ENCODE data around the gene ODC1.

DNA sequence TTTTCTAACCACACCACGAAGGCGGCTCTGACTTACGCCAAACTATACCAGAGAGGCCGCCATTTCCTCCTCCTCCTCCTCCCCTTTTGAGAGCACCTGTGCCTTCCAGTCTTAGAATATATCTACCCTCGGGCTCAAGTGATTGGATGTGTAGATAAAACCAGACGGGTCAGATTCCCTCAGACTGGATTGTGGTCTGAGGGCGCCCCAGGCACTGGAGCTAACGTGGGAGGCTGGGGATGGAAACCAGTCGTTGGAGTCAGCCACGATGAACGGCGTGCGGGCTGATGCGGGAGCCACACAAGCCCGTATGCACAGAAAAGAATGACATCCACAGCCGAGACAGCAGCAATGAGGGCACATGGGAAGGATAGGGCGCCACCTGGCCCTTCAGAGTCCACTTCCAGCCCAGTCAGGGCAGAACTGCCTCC lies 12.3 kb upstream of the ODC1 start:
- TF ChIP-seq RAD21 (IDR thresholded peaks at IDR 0.05; ENCODE audit: low read length) (no peak), EP300 (IDR thresholded peaks at IDR 0.05; ENCODE audit: borderline replicate concordance in 1 of 2, low read depth in 1 of 2, low read length in 1 of 2) (no peak)
- TF ChIP-seq, protein P1, sequence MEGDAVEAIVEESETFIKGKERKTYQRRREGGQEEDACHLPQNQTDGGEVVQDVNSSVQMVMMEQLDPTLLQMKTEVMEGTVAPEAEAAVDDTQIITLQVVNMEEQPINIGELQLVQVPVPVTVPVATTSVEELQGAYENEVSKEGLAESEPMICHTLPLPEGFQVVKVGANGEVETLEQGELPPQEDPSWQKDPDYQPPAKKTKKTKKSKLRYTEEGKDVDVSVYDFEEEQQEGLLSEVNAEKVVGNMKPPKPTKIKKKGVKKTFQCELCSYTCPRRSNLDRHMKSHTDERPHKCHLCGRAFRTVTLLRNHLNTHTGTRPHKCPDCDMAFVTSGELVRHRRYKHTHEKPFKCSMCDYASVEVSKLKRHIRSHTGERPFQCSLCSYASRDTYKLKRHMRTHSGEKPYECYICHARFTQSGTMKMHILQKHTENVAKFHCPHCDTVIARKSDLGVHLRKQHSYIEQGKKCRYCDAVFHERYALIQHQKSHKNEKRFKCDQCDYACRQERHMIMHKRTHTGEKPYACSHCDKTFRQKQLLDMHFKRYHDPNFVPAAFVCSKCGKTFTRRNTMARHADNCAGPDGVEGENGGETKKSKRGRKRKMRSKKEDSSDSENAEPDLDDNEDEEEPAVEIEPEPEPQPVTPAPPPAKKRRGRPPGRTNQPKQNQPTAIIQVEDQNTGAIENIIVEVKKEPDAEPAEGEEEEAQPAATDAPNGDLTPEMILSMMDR (IDR thresholded peaks at IDR 0.05) = no peak
